ENCODE data around the gene LGALS9. TPM values are rescaled to one million over a fixed set of nuclear protein-coding genes. Genes with fewer than 3 reads are reported as not detected.

The LGALS9 gene
- total RNA-seq, 1 donor from 2014 or later: 0.54 TPM

GRCh38 chr17:27618417-27618816 is 12.6 kb upstream of the LGALS9 start:
- Mint-ChIP-seq H3K36me3 (peaks cover 8% of the 10 kb centered on the region), H3K4me3 (no peak overlapping the region), H3K27ac (no peak overlapping the region), H3K9me3 (no peaks in the 10 kb centered on the region), H3K4me1 (peaks cover 8% of the 10 kb centered on the region), H3K27me3 (ENCODE audit: insufficient read depth, low read depth) (no peaks in the 10 kb centered on the region)
- Histone ChIP-seq H3K36me3 (no peaks in the 10 kb centered on the region), H2AFZ (replicated peaks) (no peak overlapping the region), H3K27ac (no peak overlapping the region), H3K9ac (no peak overlapping the region), H3K4me3 (no peak overlapping the region), H3F3A (ENCODE audit: low read depth) (no peaks in the 10 kb centered on the region), H3K4me1 (peaks cover 5% of the 10 kb centered on the region), H3K4me2 (no peak overlapping the region), H3K79me2 (ENCODE audit: low read depth) (no peaks in the 10 kb centered on the region), H3K27me3 (no peaks in the 10 kb centered on the region), H3K9me3 (ENCODE audit: low read depth) (no peaks in the 10 kb centered on the region), H4K20me1 (ENCODE audit: low read depth) (no peaks in the 10 kb centered on the region)
- no peak for TF ChIP-seq CTCF (IDR thresholded peaks at IDR 0.05)
- no peak for TF ChIP-seq EZH2 (IDR thresholded peaks at IDR 0.05)
- DNase-seq (ENCODE audit: low spot score): no peak

- Histone ChIP-seq H3K79me2 (ENCODE audit: low read depth) (no peaks in the 10 kb centered on the region), H3K4me3 (no peak overlapping the region), H3K36me3 (no peaks in the 10 kb centered on the region), H3K27me3 (no peaks in the 10 kb centered on the region), H3K9me3 (ENCODE audit: low read depth) (no peaks in the 10 kb centered on the region), H3K27ac (no peak overlapping the region), H3K4me2 (no peak overlapping the region), H3K9ac (no peak overlapping the region), H3K4me1 (peaks cover 5% of the 10 kb centered on the region), H4K20me1 (ENCODE audit: low read depth) (no peaks in the 10 kb centered on the region), H3F3A (ENCODE audit: low read depth) (no peaks in the 10 kb centered on the region), H2AFZ (replicated peaks) (no peak overlapping the region)
- H3K9me3 Mint-ChIP-seq: no peaks in the 10 kb centered on the region
- peaks cover 4% of the 10 kb centered on the region for H3K36me3 Mint-ChIP-seq
- TF ChIP-seq EZH2phosphoT487 (IDR thresholded peaks at IDR 0.05) (no peak), CTCF (IDR thresholded peaks at IDR 0.05) (no peak), EZH2 (IDR thresholded peaks at IDR 0.05) (no peak)
- H3K4me3 Mint-ChIP-seq: no peak overlapping the region
- H3K4me1 Mint-ChIP-seq: peaks cover 3% of the 10 kb centered on the region
- DNase-seq (ENCODE audit: low spot score): no peak
- no peaks in the 10 kb centered on the region for H3K27me3 Mint-ChIP-seq (ENCODE audit: insufficient read depth, low read depth)
- no peak overlapping the region for H3K27ac Mint-ChIP-seq
These were observed 10.3 kb upstream of the LGALS9 start for GRCh38 chr17:27620721-27621120.

- H3K36me3 ChIP-seq: no peaks in the 10 kb centered on the region
- H3K27me3 Mint-ChIP-seq (ENCODE audit: insufficient read depth, low read depth): no peaks in the 10 kb centered on the region
These were observed 9.5 kb upstream of the LGALS9 start for GRCh38 chr17:27621536-27621935.

More at GRCh38 chr17:27621536-27621935, 9.5 kb upstream of the LGALS9 start:
- H3K9me3 ChIP-seq (ENCODE audit: low read depth): no peaks in the 10 kb centered on the region
- no peak overlapping the region for H3K9ac ChIP-seq
- H3K27ac ChIP-seq: no peak overlapping the region
- no peaks in the 10 kb centered on the region for H3F3A ChIP-seq (ENCODE audit: low read depth)
- H4K20me1 ChIP-seq (ENCODE audit: low read depth): no peaks in the 10 kb centered on the region
- H3K4me2 ChIP-seq: no peak overlapping the region
- Mint-ChIP-seq H3K4me3 (no peak overlapping the region), H3K36me3 (peaks cover 6% of the 10 kb centered on the region), H3K27ac (no peak overlapping the region), H3K4me1 (no peaks in the 10 kb centered on the region), H3K9me3 (no peaks in the 10 kb centered on the region)
- H3K4me3 ChIP-seq: no peak overlapping the region
- no peak overlapping the region for H2AFZ ChIP-seq (replicated peaks)
- peak; percentile 15 for DNase-seq (ENCODE audit: low spot score)
- TF ChIP-seq EZH2phosphoT487 (IDR thresholded peaks at IDR 0.05) (no peak), CTCF (IDR thresholded peaks at IDR 0.05) (no peak), EZH2 (IDR thresholded peaks at IDR 0.05) (no peak)
- no peaks in the 10 kb centered on the region for H3K27me3 ChIP-seq
- peaks cover 5% of the 10 kb centered on the region for H3K4me1 ChIP-seq
- no peaks in the 10 kb centered on the region for H3K79me2 ChIP-seq (ENCODE audit: low read depth)

Measured in neural progenitor cell (in vitro differentiated cells).